NCI-H526 treated with DMSO at 0.1 percent for 48 hours (cell line): ENCODE data around the gene PDRG1.
"Not testable (repeated sequence)": the region's sequence is repeated elsewhere in the genome, so short reads cannot be mapped to it uniquely, and the experiment has no call there.

Experiments
- DNase-seq: peaks from one replicate; lab custom pipeline; 2025; lab: John Stamatoyannopoulos, UW

PDRG1 gene

DNA sequence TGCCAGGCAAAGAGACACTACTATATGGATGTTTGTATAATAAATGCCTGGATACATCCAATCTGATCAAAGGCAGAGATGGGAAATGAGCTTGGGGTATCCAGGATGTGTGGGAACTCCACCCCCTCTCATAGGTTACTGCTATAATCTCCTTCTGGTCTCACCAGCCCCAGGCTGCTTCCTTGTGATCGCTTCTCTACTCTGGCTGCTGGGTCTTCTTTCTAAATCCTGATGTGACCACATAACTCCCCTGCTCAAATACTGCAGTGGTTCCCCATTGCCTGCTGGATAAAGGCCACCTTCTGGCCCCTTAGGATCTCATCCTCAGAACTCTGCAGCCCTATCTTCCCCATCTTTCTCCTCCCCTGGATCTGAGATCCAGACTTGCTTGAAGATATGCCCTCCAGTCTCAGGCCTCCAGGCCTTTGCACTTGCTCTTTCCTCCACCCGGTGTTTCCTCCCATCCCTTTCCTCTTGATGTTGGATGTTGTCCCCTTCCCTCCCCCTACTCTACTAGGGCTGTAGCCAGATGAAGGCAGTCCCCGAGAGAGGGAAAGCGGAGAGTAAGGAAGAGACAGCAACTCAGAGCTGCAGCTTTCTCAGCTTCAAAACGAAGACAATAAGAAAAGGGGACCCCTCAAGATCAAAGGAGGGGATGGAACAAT is 15.3 kb upstream of the PDRG1 start:
- no peak for DNase-seq

DNA sequence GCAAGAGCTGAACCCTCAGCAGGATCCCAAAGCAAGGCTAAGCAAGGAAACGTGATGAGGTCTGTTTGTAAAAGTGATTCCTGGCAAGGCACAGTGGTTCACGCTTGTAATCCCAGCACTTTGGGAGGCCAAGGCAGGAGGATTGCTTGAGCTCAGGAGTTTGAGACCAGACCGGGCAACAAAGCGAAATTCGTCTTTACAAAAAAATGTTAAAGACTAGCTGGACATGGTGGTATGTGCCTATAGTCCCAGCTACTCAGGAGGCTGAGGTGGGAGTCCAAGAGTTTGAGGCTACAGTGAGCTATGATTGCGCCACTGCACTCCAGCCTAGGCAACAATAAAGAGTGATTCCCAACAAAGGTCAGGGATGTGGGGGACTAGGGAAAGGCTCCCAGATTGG is 12.0 kb upstream of the PDRG1 start:
- DNase-seq = no peak

DNA sequence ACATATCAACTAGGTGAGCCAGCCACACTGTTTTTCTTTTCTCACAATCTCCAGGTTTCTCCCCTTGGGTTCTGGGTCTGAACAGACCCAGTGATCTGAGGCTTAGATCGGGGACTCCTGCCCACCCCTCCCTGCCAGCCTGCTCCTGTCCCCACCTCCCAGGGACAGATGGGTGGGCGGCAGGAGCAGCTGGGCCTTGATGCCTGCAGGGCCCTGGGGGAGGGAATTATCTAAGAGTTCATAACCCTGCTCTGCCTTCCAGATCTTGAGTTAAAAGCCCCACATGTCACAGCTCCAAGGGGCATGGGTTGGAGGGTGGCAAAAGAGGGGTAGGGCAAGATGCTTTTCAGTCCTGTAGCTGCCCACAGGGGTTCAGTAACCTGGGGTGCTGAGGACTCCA is 10.9 kb upstream of the PDRG1 start:
- DNase-seq = no peak

DNA sequence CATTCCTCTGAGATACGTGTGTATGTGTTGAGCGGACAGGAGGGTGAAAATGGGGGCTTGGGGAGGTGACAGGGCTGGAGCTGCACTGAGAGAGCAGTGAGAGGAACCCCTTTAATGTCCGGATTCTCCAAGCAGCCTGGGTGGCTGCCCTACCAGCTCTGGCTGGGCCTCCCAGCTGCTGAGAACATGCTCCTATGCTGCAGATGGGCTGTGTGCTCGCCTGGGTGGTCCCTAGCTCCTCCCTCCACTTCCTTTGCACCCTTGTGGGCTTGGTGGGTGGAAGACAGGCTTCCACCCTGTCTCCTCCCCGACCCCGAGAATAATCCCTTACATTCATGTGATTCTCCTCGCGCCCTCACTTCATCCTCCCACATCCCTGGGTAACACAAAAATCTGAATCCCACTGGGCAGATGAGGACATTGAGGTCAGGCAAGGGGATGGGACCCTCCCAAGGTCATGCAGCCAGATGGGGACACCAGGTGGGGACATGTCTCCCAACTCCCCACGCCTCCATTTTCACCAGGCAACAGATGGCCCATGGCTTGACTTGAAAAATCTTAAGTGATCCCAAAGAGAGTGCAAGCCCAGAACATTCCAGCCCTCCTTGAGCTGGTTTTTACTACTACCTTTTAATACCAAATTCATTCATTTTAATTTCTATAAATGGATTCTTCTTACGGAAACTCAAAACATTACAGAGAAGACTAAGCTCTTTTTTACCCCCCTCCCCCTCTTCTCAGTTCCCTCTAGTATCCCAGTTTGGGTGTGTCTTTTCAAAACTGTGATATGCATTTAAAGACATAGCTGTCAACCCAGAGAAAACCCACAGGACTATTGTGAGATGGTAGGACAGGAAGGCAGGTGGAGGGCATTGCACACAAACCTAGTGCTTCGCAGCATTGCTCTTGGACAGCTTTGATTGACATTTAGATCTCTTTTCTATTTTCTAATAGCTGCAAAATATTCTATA is 5.0 kb upstream of the PDRG1 start:
- no peak for DNase-seq

DNA sequence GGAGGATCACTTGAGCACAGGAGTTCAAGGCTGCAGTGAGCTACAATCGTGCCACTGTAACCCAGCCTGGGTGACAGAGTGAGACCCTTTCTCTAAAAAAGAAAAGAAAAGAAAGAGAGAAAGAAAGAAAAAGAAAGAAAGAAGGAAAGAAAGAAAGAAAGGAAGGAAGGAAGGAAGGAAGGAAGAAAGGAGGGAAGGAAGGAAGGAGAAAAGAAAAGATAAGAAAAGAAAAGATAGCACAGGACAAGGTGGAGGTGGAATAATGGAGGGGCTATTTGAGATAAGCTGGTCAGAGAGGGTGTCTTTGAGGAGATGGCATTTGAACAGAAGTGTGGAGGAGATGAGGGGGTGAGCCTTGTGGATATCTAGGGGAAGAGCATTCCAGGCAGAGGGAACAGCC is 2.7 kb upstream of the PDRG1 start:
- DNase-seq = no peak

DNA sequence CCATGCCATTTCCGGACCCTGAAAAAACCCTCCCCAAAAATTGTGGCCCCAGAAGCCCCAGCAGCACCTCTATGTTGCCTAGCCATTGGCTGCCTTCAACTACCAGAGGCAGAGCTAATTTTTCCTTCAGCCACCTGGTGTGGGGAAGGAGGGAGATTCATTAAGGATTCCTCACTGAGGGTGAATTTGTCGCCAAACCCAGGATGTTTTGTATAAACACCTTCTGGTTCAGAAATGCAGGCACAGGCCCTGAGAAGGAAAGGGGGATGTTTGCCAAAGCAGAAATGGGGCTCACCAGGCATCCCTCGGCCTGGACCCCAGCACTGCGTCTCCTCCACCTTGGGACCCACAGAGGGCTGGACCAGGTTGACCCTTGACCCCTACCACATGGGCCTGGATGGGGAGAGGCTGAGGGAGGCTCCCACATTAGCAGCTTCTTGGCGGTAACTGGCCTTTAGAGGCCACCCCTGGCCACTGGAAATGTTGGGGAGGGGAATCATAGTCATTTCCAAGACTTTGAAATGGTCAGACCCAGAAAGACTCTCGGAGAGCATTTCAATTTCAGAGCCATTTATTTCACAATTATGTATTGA is 1.8 kb upstream of the PDRG1 start:
- no peak for DNase-seq

DNA sequence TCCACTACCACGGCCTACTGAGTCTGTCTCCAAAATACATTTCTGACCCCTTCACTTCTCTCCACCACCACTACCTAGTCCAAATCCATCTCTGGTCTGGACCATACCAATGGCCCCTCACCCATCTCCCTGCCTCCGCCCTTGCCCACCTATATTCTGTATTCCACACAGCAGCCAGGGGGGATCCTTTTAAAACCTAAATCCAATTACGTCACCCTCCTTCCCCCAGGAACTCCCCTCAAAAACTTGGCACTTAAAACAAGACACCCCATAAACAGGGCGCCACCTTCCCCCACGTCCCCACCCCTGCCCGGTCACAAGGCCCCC is 680 bp downstream of the PDRG1 start:
- no peak for DNase-seq

DNA sequence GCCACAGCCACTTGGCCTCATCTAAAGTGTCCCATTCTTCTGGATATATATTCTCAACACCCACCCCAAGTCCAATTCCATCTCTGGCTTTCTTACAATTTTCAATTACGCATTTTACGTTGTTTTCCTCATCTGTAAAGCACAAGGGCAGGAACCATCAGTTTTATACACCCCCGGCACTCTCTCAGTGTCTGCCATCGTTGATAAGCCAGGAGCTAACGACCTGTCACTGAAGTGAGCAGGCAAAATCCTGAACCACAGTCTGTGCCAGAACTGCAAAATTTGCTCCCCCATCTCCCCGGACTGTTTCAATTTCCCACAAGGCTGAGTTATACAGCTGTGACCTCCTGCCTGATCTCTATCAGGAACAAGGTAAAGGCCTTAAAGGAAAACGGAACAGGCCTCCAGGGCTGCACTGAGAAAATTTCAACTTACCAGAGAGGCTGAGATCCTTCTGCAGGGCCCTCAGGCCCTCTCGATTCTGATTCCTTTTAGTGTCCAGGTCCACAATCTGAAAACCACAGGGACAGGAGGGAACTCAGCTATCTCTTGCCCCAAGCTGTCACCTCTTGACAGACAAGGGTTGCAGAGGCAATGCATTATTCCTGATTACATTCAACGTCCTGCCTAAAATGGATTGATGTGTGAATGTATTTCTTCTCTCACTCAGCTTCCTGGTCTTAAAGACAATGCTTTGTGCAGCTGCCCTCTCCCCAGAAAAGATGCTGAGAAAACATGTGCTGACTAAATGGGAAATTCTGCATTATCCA is 1.8 kb downstream of the PDRG1 start:
- no peak for DNase-seq

DNA sequence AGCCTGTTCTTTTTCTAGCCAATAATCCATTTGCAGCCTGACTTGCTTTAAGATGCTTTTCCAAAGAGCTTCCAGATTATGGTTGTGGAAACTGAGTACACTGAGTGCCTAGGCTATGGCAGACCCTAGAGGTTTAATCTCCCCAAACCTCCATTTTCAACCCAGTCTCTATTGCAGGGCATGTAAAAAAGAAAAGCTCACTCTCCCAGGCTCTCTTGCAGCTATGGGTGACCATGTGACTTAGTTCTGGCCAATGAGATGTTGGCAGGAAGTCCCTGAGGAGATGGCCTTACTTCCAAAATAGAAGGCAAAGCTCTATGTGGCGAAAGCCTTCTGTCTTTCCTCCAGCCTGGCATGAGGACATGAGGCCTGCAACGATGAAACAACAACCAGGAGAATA is 3.8 kb downstream of the PDRG1 start:
- DNase-seq = no peak

DNA sequence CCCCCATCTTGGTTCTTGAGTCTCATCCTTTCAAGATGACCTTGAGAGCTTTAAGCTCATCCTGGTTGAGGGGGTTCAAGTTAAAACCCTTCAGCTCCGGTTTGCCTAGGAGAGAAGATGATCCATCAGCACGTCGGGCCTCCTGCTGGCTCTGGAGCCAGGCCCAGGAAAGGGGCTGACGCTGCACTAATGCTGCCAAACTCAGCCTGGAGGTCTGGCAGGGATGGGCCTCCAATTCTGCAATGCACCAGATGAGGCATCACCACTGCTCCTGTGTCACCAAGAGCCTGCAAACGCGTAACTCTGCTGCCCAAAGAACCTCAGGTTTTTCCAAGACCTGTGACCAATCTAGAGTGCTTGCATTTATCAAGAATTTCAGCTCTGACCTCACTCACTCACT is 6.1 kb downstream of the PDRG1 start:
- DNase-seq = no peak

DNA sequence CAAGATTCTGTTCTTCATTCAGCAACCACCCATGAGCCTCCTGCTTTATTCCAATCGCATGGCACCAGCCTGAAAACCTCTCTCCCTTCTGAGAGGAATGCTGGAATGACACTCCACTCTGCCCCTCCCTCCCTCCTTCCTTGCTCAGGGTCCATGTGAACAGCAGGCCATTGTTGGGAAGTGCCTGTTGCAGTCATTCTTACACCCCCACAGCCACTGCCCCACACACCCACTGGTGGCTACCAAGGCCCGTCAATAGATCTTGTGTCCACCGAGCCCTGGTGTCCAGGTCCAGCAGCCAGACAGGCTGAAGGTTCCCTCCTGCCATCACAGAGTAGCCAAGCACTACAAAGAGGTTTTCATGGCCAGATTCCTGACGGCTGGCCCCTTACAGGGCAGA is 6.5 kb downstream of the PDRG1 start:
- DNase-seq = no peak

DNA sequence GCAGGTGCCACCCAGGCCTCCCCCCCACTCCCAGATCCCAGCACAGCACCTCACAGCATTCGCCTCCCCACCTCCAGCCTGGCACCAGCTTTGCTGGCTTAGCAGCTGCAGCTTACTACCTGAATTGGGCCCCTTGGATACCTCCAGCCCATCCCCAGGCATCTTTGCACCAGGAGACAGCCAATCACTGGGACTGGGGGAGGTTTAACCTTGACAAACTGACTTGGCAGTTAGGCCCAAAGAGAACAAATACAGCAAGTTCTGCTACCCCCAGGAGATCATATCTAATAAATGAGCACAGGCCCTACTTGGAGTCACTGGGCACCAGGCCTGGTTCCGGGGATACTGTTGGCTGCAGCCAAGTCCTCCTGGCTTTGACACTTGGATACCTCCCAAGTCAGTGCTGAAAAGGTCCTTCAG is 8.8 kb downstream of the PDRG1 start:
- DNase-seq = no peak

DNA sequence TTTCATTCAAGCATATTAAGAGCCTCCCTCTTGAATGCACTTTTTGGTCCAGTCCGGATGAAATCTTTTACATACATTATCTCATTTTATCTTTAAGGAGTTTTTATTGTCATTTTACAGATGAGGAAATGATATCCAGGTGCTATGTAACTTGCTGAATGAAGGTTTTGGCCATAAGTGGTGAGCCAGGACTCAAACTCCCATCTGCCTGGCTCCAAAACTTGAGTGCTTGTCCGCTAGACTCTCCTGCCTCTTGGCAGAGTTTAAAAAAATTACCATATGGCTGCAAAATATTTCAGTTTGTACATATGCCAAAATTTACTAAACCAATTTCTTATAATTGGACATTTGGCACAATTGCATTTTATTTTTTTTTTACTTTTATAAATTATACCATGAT is 12.2 kb downstream of the PDRG1 start:
- DNase-seq = no peak

DNA sequence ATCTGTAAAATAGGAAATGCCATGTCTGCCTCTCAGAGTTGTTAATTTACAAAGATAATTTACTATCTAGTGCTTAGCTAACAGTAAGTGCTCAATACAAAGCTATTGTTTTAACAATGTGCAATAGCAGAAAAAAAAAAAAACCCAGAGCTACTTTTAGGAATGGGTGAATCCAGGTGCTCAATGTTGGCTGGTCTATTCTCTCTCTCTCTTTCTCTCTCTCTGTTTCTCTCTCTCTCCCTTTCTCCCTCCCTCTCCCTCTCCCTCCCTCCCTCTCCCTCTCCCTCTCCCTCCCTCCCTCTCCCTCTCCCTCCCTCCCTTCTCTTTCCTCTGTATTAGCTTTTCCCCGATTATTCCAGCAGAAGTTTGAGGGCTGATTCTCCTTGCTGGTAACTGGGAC is 14.0 kb downstream of the PDRG1 start:
- no peak for DNase-seq

DNA sequence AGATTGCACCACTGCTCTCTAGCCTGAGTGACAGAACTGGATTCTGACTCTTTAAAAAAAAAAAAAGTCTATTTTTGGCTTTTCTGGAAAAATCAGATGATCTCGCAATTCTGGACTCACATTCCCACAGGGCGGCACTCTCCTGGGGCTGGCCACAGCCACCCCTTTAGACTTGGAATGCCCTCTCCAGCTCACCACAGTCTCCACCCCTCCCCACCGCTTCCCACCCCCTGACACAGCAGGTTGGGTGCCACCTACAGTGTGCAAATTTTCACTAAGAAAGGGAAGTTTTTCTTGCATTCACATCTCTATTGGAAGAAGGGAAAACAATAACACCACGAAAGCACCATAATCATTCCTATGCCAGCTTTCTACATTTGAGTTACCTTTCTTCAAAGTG is 15.4 kb downstream of the PDRG1 start:
- DNase-seq = no peak

DNA sequence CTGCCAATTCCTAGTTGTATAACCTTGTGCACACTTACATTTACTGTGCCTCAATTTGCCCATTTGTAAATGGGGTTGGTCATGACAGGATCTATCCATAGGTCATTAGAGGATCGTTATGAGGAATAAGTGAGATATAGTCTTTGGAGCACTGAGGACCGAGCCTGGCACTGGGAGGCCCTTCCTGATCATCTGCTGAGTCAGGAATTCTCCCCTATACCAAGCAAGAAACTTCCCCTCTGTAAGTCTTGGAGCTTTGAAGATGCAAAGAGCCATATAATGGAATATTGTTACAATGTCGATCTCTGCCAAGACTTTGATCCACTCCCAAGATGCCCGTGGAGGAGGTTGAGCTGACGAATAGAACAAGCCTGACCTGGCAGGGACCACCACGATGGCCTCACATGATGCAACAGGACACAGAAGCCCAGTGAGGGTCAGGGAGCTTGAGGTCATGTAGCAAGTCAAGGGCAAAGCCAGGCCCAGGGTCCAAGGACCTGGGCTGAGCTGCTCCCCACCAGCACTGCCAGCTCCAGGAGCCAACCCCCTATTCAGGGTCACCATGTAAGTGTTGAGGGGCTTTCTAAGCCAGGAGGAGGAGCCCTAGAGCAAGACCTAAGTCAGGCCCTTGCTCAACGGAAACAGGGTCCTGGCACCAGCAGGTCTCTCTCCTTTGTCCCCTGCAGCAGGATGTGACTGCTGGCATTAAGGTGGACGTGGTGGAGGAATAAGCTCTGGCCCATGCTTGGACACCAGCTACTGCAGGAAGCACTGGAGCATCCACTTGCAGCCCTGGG is 16.7 kb downstream of the PDRG1 start:
- DNase-seq = no peak

DNA sequence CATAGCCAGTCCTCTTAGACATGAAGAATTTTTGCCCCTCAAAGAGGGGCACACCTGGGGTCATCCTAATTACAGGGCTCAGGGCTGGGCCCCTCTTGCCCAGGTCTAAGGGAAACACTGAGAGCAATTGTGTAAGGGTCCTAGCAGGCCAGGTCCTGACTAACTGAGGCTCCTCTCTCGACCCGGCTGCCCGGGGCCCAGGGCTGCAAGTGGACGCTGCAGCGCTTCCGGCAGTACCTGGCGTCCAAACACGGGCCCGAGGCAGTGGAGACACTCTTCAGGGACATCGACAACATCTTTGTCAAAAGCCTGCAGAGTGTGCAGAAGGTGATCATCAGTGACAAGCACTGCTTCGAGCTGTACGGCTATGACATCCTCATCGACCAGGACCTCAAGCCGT is 17.4 kb downstream of the PDRG1 start:
- DNase-seq = no peak

DNA sequence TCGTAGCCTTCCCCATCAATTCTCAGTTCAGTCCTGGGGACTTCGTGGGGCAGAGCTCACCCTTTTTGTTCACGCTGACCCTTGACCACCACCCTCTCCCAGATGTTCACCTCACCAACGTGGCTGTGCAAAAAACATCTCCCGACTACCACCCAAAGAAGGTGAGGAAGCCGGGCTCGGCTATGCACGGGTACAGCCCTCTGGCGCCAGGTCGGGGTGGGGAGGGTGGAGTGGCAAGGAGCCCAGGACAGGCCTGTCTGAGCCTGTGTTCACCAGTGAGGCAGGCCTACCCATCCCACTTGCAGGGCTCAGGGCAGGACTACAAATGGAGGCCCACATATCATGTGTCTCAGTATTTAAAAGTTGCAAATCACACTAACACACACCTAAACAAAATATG is 18.1 kb downstream of the PDRG1 start:
- no peak for DNase-seq

DNA sequence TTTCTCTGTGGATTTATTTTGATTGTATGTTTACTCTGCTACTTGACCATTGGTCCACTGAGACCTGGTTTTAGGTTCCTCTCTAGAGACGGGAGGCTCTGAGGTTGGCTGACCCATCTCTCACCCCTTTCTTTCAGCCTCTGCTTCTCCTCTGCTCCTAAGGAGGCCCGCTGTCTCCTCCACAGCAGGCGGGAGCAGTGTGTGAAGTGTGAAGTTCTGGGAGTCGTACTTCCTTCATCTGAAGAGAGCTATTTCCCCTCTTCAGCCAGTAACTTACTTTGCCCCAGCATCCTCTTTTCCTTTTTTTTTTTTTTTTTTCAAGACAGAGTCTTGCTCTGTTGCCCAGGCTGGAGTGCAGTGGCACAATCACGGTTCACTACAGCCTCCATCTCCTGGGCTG is 21.1 kb downstream of the PDRG1 start:
- DNase-seq = no peak

DNA sequence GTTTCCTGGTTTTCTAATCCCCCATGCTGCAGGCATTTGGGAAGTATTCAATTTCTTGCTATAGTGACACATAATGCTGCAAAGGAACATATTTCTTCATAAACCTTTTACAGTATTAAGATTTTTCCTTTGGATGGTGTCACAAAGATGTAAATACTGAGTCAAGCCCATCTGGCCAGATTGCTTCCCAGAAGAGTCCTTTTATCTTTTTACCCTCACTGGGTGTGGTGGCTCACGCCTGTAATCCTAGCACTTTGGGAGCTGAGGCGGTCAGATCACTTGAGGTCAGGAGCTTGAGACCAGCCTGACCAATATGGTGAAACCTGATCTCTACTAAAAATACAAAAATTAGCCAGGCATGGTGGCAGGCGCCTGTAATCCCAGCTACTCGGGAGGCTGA is 22.2 kb downstream of the PDRG1 start:
- not testable (repeated sequence) for DNase-seq

DNA sequence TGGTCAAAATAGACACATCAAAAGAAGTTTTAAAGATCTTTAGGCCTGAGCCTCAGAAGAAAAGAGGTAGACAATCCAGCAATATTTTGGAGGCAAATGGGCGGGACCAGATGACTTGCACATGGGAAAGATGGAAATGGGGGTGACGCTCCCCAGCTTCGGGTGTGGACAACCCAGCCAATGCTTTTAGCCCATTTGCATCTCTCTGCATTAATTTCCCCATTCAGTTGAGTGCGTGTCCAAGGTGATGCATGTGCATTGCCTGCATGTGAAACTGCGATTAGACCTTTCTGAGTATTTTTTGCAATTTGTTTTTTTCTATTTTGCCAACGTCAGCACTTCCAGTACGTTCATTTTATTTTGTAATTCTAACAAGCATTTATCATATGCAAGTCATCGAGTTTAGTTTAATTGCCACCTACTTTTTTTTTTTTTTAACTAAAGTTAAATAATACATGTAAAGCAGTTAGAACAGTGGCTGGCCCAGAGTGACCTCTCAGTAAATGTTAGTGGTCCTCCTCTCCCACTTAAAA is 24.2 kb downstream of the PDRG1 start:
- DNase-seq = no peak
